HEK293T (cell line): ENCODE measurements around the gene AGPAT3.

Experiments
- BHLHE40 ChIP-seq: fragments of 450-650 bp; IDR thresholded peaks from 2 replicates; pipeline ENCODE4 v1.6.1; 2016; ENCODE audit warnings: mild to moderate bottlenecking, moderate library complexity, borderline replicate concordance
- FOXK2 ChIP-seq: fragments of 450-650 bp; IDR thresholded peaks from 2 replicates; pipeline ENCODE4 v1.6.1; 2016; ENCODE audit warnings: mild to moderate bottlenecking
- FOXM1 ChIP-seq: fragments of 450-650 bp; IDR thresholded peaks from 2 replicates; pipeline ENCODE4 v1.6.1; 2017; ENCODE audit warnings: mild to moderate bottlenecking, borderline replicate concordance
- NFRKB ChIP-seq: fragments of 450-650 bp; IDR thresholded peaks from 2 replicates; pipeline ENCODE4 v1.6.1; 2016; ENCODE audit warnings: mild to moderate bottlenecking, moderate library complexity
- SP1 ChIP-seq: fragments of 450-650 bp; IDR thresholded peaks from 2 replicates; pipeline ENCODE4 v1.6.1; 2017
- SUZ12 ChIP-seq: fragments of 450-650 bp; IDR thresholded peaks from 2 replicates; pipeline ENCODE4 v1.6.1; 2016; ENCODE audit warnings: mild to moderate bottlenecking
- TARDBP ChIP-seq: fragments of 450-650 bp; IDR thresholded peaks from 2 replicates; pipeline ENCODE4 v1.6.1; 2016
- ZNF384 ChIP-seq: fragments of 450-650 bp; IDR thresholded peaks from 2 replicates; pipeline ENCODE4 v1.6.1; 2016
- TF ChIP-seq, protein P1 (sequence below): fragments of 450-650 bp; IDR thresholded peaks from 2 replicates; pipeline ENCODE4 v1.6.1; 2016

DNA sequence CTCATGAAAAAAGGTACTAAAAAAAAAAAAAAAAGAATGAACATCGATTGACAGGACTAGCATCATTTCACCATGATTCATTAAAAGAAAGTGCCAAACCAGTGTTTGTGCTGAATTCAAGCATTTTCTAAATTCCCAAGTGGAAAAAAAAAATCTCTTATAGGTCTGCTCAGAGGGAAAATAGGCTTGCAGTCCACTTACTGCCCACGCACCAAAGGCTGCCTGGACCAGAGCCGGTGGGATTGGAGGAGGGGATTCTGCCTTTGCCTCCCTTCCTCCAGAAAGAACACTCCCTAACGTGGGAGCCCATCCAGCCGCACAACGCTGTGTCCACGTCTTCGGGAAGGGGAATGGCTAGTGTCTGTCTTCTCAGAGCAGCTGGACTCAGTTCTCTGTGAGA, 141.6 kb downstream of the AGPAT3 start:
- TF ChIP-seq SUZ12 (no peak), TARDBP (no peak), NFRKB (no peak), BHLHE40 (no peak), ZNF384 (no peak), FOXM1 (no peak), FOXK2 (no peak), SP1 (no peak)
- TF ChIP-seq, protein P1, sequence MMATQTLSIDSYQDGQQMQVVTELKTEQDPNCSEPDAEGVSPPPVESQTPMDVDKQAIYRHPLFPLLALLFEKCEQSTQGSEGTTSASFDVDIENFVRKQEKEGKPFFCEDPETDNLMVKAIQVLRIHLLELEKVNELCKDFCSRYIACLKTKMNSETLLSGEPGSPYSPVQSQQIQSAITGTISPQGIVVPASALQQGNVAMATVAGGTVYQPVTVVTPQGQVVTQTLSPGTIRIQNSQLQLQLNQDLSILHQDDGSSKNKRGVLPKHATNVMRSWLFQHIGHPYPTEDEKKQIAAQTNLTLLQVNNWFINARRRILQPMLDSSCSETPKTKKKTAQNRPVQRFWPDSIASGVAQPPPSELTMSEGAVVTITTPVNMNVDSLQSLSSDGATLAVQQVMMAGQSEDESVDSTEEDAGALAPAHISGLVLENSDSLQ, result no peak
